ENCODE data around the gene TC2N. TPM values are rescaled to one million over a fixed set of nuclear protein-coding genes. Genes with fewer than 3 reads are reported as not detected.
"Not testable (repeated sequence)": the region's sequence is repeated elsewhere in the genome, so short reads cannot be mapped to it uniquely, and the experiment has no call there.

The TC2N gene
- total RNA-seq, 1 donor from 2014 or later: 2.5 TPM

- TF ChIP-seq CTCF (IDR thresholded peaks at IDR 0.05; ENCODE audit: partially characterized antibody, unreplicated experiment): no peak
- no peaks in the 10 kb centered on the region for H3K36me3 Mint-ChIP-seq (ENCODE audit: unreplicated experiment)
- DNase-seq: no peak
- H3K4me1 Mint-ChIP-seq (ENCODE audit: low read depth, unreplicated experiment): no peaks in the 10 kb centered on the region
- peaks cover 3% of the 10 kb centered on the region for H3K9me3 Mint-ChIP-seq (ENCODE audit: unreplicated experiment)
- H3K4me3 Mint-ChIP-seq (ENCODE audit: unreplicated experiment): no peak overlapping the region
- peaks cover 2% of the 10 kb centered on the region for H3K27me3 Mint-ChIP-seq (ENCODE audit: unreplicated experiment)
- H3K27ac Mint-ChIP-seq (ENCODE audit: unreplicated experiment): no peak overlapping the region
Measured at GRCh38 chr14:91873471-91874415, 6.4 kb upstream of the TC2N start.

- Mint-ChIP-seq H3K27ac (ENCODE audit: unreplicated experiment) (no peak overlapping the region), H3K36me3 (ENCODE audit: unreplicated experiment) (no peaks in the 10 kb centered on the region), H3K4me3 (ENCODE audit: unreplicated experiment) (no peak overlapping the region), H3K27me3 (ENCODE audit: unreplicated experiment) (peaks cover 2% of the 10 kb centered on the region), H3K4me1 (ENCODE audit: low read depth, unreplicated experiment) (no peaks in the 10 kb centered on the region), H3K9me3 (ENCODE audit: unreplicated experiment) (peaks cover 3% of the 10 kb centered on the region)
- TF ChIP-seq CTCF (IDR thresholded peaks at IDR 0.05; ENCODE audit: partially characterized antibody, unreplicated experiment): no peak
- DNase-seq: no peak
Measured at GRCh38 chr14:91872517-91873470, 5.5 kb upstream of the TC2N start.

- DNase-seq: peak; percentile 32
- peaks cover 3% of the 10 kb centered on the region for H3K9me3 Mint-ChIP-seq (ENCODE audit: unreplicated experiment)
- no peak overlapping the region for H3K4me3 Mint-ChIP-seq (ENCODE audit: unreplicated experiment)
- no peak for TF ChIP-seq CTCF (IDR thresholded peaks at IDR 0.05; ENCODE audit: partially characterized antibody, unreplicated experiment)
- peaks cover 4% of the 10 kb centered on the region for H3K4me1 Mint-ChIP-seq (ENCODE audit: low read depth, unreplicated experiment)
- no peak overlapping the region for H3K27ac Mint-ChIP-seq (ENCODE audit: unreplicated experiment)
- H3K27me3 Mint-ChIP-seq (ENCODE audit: unreplicated experiment): peaks cover 2% of the 10 kb centered on the region
- no peaks in the 10 kb centered on the region for H3K36me3 Mint-ChIP-seq (ENCODE audit: unreplicated experiment)
Measured at GRCh38 chr14:91872011-91872501, 4.7 kb upstream of the TC2N start.

GRCh38 chr14:91871401-91871800, 4.1 kb upstream of the TC2N start:
- not testable (repeated sequence) for DNase-seq; H3K27ac Mint-ChIP-seq (ENCODE audit: unreplicated experiment); H3K4me1 Mint-ChIP-seq (ENCODE audit: low read depth, unreplicated experiment); H3K36me3 Mint-ChIP-seq (ENCODE audit: unreplicated experiment); H3K4me3 Mint-ChIP-seq (ENCODE audit: unreplicated experiment); H3K27me3 Mint-ChIP-seq (ENCODE audit: unreplicated experiment); H3K9me3 Mint-ChIP-seq (ENCODE audit: unreplicated experiment)

- no peak overlapping the region for H3K4me3 Mint-ChIP-seq (ENCODE audit: unreplicated experiment)
- DNase-seq: no peak
- no peaks in the 10 kb centered on the region for H3K36me3 Mint-ChIP-seq (ENCODE audit: unreplicated experiment)
- no peak for TF ChIP-seq CTCF (IDR thresholded peaks at IDR 0.05; ENCODE audit: partially characterized antibody, unreplicated experiment)
- H3K27me3 Mint-ChIP-seq (ENCODE audit: unreplicated experiment): peaks cover 5% of the 10 kb centered on the region
- peaks cover 3% of the 10 kb centered on the region for H3K9me3 Mint-ChIP-seq (ENCODE audit: unreplicated experiment)
- H3K27ac Mint-ChIP-seq (ENCODE audit: unreplicated experiment): no peak overlapping the region
- H3K4me1 Mint-ChIP-seq (ENCODE audit: low read depth, unreplicated experiment): peaks cover 4% of the 10 kb centered on the region
Measured at GRCh38 chr14:91870890-91871289, 3.6 kb upstream of the TC2N start.

Data from glutamatergic neuron (in vitro differentiated cells).